Upper lobe of left lung (tissue), 4 donors: ENCODE results near the gene TDRD7.

Experiments
- CTCF ChIP-seq, 6 experiments: fragments of 450-650 bp in 4 of 6; fragments of 200-600 bp in 2 of 6; sonication (generic) in 2 of 6; IDR thresholded peaks; one replicate each; pipeline ENCODE4 v1.5.1; 2016 to 2019; ENCODE audit warnings: antibody characterized with exemption in 6 of 6
- POLR2A ChIP-seq, 4 donors: fragments of 450-650 bp; IDR thresholded peaks; one replicate each; pipeline ENCODE4 v1.5.1; 2016 to 2017; ENCODE audit warnings: antibody characterized with exemption in 4 of 4, mild to moderate bottlenecking in 2 of 4
- POLR2AphosphoS5 ChIP-seq, 2 donors: sonication (generic); formaldehyde crosslinking; IDR thresholded peaks; one replicate each; pipeline ENCODE4 v1.5.1; 2017; ENCODE audit warnings: antibody characterized with exemption in 2 of 2

- TF ChIP-seq CTCF (IDR thresholded peaks at IDR 0.05) (no peak), POLR2AphosphoS5 (IDR thresholded peaks at IDR 0.05) (no peak), POLR2A (IDR thresholded peaks at IDR 0.05) (no peak)
These were observed 131.7 kb downstream of the TDRD7 start for GRCh38 chr9:97543561-97543960.
